C4-2B (cell line): ENCODE data around the gene PHF8.

Experiments used
- ZFX ChIP-seq: fragments of 450-650 bp; IDR thresholded peaks from 2 replicates; pipeline ENCODE4 v1.6.1; 2017
- TF ChIP-seq, protein P1 (sequence below): fragments of 450-650 bp; conservative IDR thresholded peaks from 2 replicates; pipeline ENCODE4 v1.5.1; 2017; ENCODE audit warnings: mild to moderate bottlenecking

DNA sequence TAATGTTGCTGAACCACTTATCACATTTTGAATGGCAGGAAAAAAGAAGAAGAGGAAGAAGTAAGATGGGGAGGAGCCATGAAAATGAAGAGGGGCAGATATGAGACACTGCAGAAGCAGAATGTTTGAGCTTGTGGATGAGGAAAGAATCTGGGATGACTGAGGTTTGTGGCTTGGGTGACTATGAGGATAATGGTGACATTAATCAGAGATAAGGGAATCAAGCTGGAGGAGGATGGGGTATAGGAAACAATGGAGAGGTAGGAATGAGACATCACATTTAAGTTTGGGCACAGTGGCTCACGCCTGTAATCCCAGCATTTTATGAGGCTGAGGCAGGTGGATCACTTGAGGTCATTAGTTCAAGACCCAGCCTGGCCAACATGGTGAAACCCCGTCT, 19.1 kb upstream of the PHF8 start:
- TF ChIP-seq, protein P1, sequence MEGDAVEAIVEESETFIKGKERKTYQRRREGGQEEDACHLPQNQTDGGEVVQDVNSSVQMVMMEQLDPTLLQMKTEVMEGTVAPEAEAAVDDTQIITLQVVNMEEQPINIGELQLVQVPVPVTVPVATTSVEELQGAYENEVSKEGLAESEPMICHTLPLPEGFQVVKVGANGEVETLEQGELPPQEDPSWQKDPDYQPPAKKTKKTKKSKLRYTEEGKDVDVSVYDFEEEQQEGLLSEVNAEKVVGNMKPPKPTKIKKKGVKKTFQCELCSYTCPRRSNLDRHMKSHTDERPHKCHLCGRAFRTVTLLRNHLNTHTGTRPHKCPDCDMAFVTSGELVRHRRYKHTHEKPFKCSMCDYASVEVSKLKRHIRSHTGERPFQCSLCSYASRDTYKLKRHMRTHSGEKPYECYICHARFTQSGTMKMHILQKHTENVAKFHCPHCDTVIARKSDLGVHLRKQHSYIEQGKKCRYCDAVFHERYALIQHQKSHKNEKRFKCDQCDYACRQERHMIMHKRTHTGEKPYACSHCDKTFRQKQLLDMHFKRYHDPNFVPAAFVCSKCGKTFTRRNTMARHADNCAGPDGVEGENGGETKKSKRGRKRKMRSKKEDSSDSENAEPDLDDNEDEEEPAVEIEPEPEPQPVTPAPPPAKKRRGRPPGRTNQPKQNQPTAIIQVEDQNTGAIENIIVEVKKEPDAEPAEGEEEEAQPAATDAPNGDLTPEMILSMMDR = no peak
- TF ChIP-seq ZFX = no peak
